ENCODE results near the gene KIF16B. TPM values are rescaled to one million over a fixed set of nuclear protein-coding genes. Genes with fewer than 3 reads are reported as not detected.

Gene KIF16B
- polyA plus RNA-seq = 5.2 and 7.5 TPM in 2 replicates

DNA sequence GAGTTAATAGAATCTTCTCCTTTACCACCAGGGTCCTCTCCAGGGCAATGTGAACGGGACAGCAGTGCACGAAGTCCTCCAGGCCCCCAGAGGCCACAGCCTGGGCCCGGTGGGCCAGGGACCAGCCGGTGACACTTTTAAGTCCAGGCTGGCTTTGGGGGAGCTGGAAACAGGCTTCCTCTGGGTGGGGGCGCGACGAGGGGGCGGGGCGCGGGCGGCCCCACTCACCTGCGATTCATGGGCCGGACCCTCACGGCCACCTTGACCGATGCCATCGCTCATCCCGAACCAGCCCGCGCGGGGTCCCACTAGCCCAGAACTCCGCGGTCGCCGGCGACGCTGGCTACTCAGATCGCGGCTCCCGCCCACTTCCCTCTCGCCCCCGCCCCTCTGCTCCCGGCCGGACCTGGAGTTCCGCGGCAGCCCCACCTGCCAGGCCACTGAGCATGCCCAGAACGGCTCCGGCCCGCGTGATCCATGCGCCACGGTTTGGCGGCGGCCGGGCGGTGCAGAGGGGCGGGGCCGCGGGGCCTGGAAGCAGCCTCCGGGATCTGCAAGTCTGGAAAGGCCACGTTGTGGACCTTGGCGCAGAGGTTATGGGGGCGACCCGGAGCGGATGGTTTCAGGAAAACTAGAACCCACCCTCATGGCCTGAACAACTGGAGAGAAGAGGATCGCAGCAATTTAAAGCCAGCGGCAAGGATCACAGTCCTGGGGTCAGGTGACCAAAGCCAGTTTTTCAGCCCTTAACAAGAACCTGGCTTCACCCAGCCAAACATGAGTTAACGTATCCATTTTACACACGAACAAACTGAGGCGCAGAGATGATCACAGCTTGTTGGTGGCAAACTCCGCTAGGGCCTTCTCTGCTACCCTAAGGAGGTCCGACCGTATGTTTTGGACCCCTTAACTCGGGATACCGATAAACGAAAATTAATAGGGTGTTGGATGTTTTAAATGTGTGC, at the start of gene KIF16B:
KIF16B (minus strand) TSS at position 448 of the 965 bp plus-strand sequence; CDS start at position 275, 173 bp downstream.

Other genes with a start within 250 kb of the KIF16B start
- gene SNRPB2, start 156.6 kb upstream of the KIF16B start, polyA plus RNA-seq = 178 and 214 TPM in 2 replicates
- gene OTOR, start 174.9 kb upstream of the KIF16B start, polyA plus RNA-seq = 35.0 and 52.0 TPM in 2 replicates